Psoas muscle (tissue), 8 donors: ENCODE measurements around the gene TSPAN15. TPM values are rescaled to one million over a fixed set of nuclear protein-coding genes. Genes with fewer than 3 reads are reported as not detected.

Experiments
- ATAC-seq, 4 donors: fragments of 200-7000 bp; cut with Tn5 transposase; one replicate each; pipeline ENCODE4 v1.9.1; 2020; ENCODE audit warnings: moderate library complexity in 3 of 4, mild to moderate bottlenecking in 2 of 4
- DNase-seq, 2 donors: peaks; one replicate each; pipeline ENCODE4 v3.0.0-alpha.2; 2020
- H3K27ac ChIP-seq: fragments of 200-600 bp; one replicate; pipeline ENCODE4 v1.8.0; 2022
- H3K27me3 ChIP-seq, 3 donors: fragments of 200-600 bp in 1 of 3; one replicate each; pipeline versions ENCODE4 v1.6.1 to v1.8.0; 2013 to 2022; ENCODE audit warnings: low read length in 2 of 3, mild to moderate bottlenecking in 2 of 3, moderate library complexity in 1 of 3; ENCODE audit not compliant: insufficient read depth in 3 of 3
- H3K36me3 ChIP-seq, 2 donors: fragments of 200-600 bp in 1 of 2; one replicate each; pipeline versions ENCODE4 v1.6.1 to v1.8.0; 2013 to 2022; ENCODE audit warnings: low read depth in 1 of 2, mild to moderate bottlenecking in 1 of 2, moderate library complexity in 1 of 2; ENCODE audit not compliant: insufficient read depth in 1 of 2
- H3K4me1 ChIP-seq: fragments of 200-600 bp; one replicate; pipeline ENCODE4 v1.8.0; 2022
- H3K4me3 ChIP-seq: fragments of 200-600 bp; one replicate; pipeline ENCODE4 v1.8.0; 2022; ENCODE audit warnings: mild to moderate bottlenecking
- H3K9me3 ChIP-seq: fragments of 200-600 bp; one replicate; pipeline ENCODE4 v1.8.0; 2022
- WGBS, 3 donors: extraction: QIAGEN DNeasy Blood & Tissue Kit; methylation state at CpG; one replicate each; pipeline versions ENCODE4 v1.1.6 to v1.1.7; 2013; 5-methylcytosine and 5-hydroxymethylcytosine counted together
- intact Hi-C, 2 donors: fragments of 100-400 bp; cut with DNase I; formaldehyde crosslinking; loops; one replicate each; pipeline versions ENCODE4 v1.11.0 to v1.14.2; 2022
- polyA plus RNA-seq, 3 donors: library from polyadenylated mRNA; stranded (reverse); fragments of 200-250 nt; gene quantifications; one replicate each; pipeline ENCODE4 v1.2.3, GENCODE V29; 2013
- total RNA-seq, 4 donors: library from RNA; stranded (reverse); fragmentation: NEBNext Ultra II Directional in 2 of 4; extraction: Animal tissue kit (Norgen Biotek cat#: 25700) in 2 of 4; gene quantifications; one replicate each; pipeline versions ENCODE4 v1.2.1 to v1.2.4, GENCODE V29; 2021 to 2023
- TF ChIP-seq, protein P1 (sequence below): fragments of 200-600 bp; IDR thresholded peaks from one replicate; pipeline ENCODE4 v1.8.0; 2022; ENCODE audit warnings: antibody characterized with exemption
- donor health status: healthy with polysubstance abuse.
- donor health status: DM: no; HTN: no; CAD: no; lungs with moderate emphysema.
- donor health status: Bipolar disorder and iron deficiency.
- donor health status: healthy.
- donor health status: DM: yes; HTN: yes; CAD: no.
- donor health status: DM: no; HTN: no; CAD: no.
- donor health status: DM: no; HTN: no; CAD: no.
- donor health status: DM: yes; HTN: yes; CAD: no.

Gene TSPAN15
- total and polyA plus RNA-seq, 7 donors = 6.3 to 35.0 (median 10.7) TPM

DNA sequence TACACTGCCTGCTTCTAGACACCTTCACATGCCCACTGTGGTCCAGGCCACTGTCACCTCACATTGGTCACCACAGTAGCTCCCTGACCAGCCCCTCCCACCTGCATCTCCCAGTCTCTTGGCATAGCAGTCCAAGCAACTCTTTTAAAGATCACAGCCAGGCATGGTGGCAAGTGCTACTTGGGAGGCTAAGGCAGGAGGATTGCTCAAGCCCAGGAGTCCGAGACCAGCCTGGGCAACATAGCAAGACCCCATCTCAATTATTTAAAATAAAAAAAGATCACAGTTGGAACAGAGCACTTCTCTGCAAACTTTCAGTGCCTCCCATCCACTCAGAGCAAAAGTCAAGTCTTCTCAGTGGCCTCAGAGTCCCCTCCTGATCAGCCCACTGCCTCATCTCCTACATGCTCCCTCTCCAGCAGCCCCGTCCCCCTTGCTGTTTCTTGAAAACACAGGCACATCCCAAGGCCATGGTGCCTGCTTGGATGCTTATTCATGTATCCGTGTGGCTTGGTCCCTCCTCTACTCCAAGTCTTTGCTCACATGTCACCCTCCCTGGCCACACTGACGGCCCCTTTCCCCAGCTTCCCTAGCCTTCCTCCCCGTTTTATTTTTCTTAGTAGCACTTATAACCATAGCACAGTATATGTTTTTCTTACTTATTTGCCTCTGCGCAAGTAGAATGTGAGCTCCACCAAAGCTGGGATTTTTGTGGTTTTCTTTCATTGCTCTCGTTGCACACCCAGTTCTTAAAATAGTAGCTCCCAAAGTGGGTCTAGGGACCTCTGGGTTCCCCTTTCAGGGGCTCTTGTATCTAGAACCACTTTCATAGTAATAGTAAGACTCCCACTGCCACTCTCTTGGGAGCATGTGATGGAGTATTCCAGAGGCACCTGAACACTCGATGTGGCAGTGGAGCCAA is 19.5 kb downstream of the TSPAN15 start:
- WGBS, 3 donors = 75 to 84% (median 78%) methylated on average over 8 of the region's 8 CpGs
- TF ChIP-seq, protein P1, sequence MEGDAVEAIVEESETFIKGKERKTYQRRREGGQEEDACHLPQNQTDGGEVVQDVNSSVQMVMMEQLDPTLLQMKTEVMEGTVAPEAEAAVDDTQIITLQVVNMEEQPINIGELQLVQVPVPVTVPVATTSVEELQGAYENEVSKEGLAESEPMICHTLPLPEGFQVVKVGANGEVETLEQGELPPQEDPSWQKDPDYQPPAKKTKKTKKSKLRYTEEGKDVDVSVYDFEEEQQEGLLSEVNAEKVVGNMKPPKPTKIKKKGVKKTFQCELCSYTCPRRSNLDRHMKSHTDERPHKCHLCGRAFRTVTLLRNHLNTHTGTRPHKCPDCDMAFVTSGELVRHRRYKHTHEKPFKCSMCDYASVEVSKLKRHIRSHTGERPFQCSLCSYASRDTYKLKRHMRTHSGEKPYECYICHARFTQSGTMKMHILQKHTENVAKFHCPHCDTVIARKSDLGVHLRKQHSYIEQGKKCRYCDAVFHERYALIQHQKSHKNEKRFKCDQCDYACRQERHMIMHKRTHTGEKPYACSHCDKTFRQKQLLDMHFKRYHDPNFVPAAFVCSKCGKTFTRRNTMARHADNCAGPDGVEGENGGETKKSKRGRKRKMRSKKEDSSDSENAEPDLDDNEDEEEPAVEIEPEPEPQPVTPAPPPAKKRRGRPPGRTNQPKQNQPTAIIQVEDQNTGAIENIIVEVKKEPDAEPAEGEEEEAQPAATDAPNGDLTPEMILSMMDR = no peak
- H3K9me3 ChIP-seq = no peaks in the 10 kb centered on the region
- DNase-seq (no peak), ATAC-seq (no peak)
- peaks cover 67% of the 10 kb centered on the region for H3K4me1 ChIP-seq
- H3K36me3 ChIP-seq = no peaks in the 10 kb centered on the region
- H3K27ac ChIP-seq = no peak overlapping the region
- H3K4me3 ChIP-seq = no peak overlapping the region
- no peaks in the 10 kb centered on the region for H3K27me3 ChIP-seq
- intact Hi-C loops = no loop called here

DNA sequence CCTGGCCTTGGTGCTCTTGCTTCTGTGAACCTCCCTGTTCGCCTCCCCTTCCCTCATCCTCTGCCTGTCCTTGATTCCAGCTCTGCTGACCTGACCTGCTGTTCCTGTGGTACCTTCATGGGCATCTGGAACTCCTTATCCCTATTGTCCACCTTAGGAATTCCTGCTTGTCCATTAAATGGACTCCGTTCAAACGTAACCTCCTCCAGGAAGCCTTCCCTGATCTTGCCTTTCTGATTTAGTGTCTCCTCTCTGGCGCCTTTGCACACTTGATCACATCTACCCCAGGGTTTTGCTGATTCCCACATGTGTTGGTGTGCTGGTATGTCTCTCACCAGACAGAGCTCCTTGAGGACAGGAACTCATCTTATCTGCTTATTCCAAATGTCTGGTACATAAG is 20.9 kb downstream of the TSPAN15 start:
- Histone ChIP-seq H3K27me3 (no peaks in the 10 kb centered on the region), H3K27ac (peak overlapping the region; percentile 48), H3K36me3 (no peaks in the 10 kb centered on the region), H3K4me1 (peaks cover 58% of the 10 kb centered on the region), H3K9me3 (no peaks in the 10 kb centered on the region), H3K4me3 (no peak overlapping the region)
- DNase-seq = no peak
- TF ChIP-seq, protein P1 = no peak
- intact Hi-C loops = no loop called here
- 89 to 96% (median 93%) methylated on average over 4 of the region's 4 CpGs for WGBS, 3 donors
- ATAC-seq = no peak

DNA sequence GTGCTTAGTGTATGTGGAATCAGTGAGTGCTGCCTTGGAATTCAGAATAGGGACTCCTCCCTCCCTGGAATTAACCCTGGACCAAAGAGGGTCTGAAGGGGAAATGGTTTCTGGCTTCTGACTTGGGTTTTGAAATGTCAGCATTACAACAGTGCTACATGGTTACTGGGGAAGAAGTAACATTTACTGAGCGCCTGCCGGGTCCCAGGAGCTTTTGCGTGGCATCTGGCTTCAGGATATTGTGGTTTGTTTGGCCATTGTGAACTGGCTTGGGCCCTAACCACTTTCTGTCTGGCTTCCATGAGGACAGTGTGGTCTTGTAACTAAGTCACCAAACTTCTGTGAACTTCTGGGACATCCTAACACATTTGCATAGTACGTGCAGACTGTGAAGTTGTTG is 21.3 kb downstream of the TSPAN15 start:
- WGBS, 3 donors = 53 to 69% (median 60%) methylated on average over 4 of the region's 4 CpGs
- Histone ChIP-seq H3K36me3 (no peaks in the 10 kb centered on the region), H3K9me3 (no peaks in the 10 kb centered on the region), H3K4me1 (peaks cover 60% of the 10 kb centered on the region), H3K4me3 (no peak overlapping the region), H3K27ac (peak overlapping the region; percentile 48), H3K27me3 (no peaks in the 10 kb centered on the region)
- TF ChIP-seq, protein P1 = no peak
- DNase-seq (no peak), ATAC-seq (no peak)
- intact Hi-C loops = no loop called here

DNA sequence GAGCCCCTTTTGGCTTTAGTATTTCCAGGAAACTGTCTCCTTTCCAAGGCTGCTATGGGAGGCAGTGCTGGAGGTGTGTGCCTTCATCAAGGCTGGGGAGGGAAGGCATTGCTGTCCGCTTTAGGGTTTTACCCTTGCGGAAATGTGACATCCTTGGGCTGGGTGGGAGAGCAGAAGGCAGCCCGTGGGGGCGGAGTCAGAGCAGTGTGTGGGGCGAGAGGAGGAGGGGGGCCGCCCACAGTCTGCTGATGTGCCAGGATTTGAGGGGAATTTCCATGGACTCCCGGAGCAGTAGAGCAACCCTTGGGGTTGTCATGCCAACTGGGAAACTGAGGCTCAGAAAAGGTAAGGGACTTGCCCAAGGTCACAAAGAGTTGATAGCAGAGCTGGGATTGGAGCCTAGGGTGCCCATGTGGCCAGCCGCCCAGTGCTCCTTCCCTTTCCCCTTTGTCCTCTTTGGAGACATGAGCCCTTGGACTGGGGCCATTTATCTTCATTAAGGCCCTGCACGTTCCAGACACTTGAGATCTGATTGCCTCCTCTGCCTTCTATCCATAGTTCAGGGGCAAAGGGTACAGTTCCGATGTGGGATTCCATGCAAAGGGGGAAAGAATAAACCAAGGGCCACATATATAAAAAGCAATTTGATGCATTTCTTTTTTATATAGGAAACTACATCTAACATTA is 22.2 kb downstream of the TSPAN15 start:
- WGBS, 3 donors = 43 to 49% (median 44%) methylated on average over 10 of the region's 10 CpGs
- TF ChIP-seq, protein P1 = no peak

More for the DNA sequence above, 22.2 kb downstream of the TSPAN15 start:
- Histone ChIP-seq H3K27ac (peak overlapping the region; percentile 89), H3K9me3 (no peaks in the 10 kb centered on the region), H3K4me1 (peaks cover 69% of the 10 kb centered on the region), H3K4me3 (no peak overlapping the region), H3K36me3 (no peaks in the 10 kb centered on the region), H3K27me3 (no peaks in the 10 kb centered on the region)
- intact Hi-C loops = no loop called here
- DNase-seq = no peak
- ATAC-seq = no peak
